IMR-90 (cell line): ENCODE results near the gene NELL1. TPM values are rescaled to one million over a fixed set of nuclear protein-coding genes. Genes with fewer than 3 reads are reported as not detected.

ENCODE experiments used
- ATAC-seq: fragments of 200-7000 bp; cut with Tn5 transposase; 2 replicates; pipeline ENCODE4 v1.9.1; 2020; ENCODE audit warnings: low read depth, mild to moderate bottlenecking, moderate library complexity
- BruUV-seq: library from RNA; stranded (reverse); fragments of 400-500 nt; replicated peaks from 2 replicates; lab custom pipeline; 2021; lab: Mats Ljungman, UMichigan
- CTCF ChIA-PET: fragments of 300-600 bp; formaldehyde crosslinking; extraction: SDS; loops from one replicate; lab custom pipeline; 2021; ENCODE audit warnings: antibody characterized with exemption; lab: Yijun Ruan, JAX
- POLR2A ChIA-PET: fragments of 300-600 bp; sonication (Branson Sonifier 250); formaldehyde crosslinking; loops from one replicate; lab custom pipeline; 2022; ENCODE audit warnings: antibody characterized with exemption; ENCODE audit not compliant: unreplicated experiment; lab: Charles Lee
- DNase-seq: peaks from one replicate; pipeline ENCODE4 v3.0.0; 2013
- H2AFZ ChIP-seq: replicated peaks from 2 replicates; pipeline ENCODE3; 2013; ENCODE audit warnings: low read length, mild to moderate bottlenecking; ENCODE audit not compliant: poor library complexity
- H2AK5ac ChIP-seq: 2 replicates; pipeline ENCODE4 v1.6.1; 2013; ENCODE audit warnings: low read depth, low read length, inconsistent platforms
- H2AK9ac ChIP-seq: replicated peaks from 2 replicates; pipeline ENCODE3; 2013; ENCODE audit warnings: mild to moderate bottlenecking, low read depth, low read length, moderate library complexity; ENCODE audit not compliant: poor library complexity
- H2BK120ac ChIP-seq: 2 replicates; pipeline ENCODE4 v1.6.1; 2013; ENCODE audit warnings: low read depth, low read length, inconsistent platforms
- H2BK15ac ChIP-seq: 3 replicates; pipeline ENCODE4 v1.6.1; 2013; ENCODE audit warnings: low read depth, low read length, inconsistent platforms
- H2BK20ac ChIP-seq: 2 replicates; pipeline ENCODE4 v1.6.1; 2013; ENCODE audit warnings: low read depth, mild to moderate bottlenecking, inconsistent platforms, low read length, moderate library complexity
- H2BK5ac ChIP-seq: 2 replicates; pipeline ENCODE4 v1.6.1; 2013; ENCODE audit warnings: mild to moderate bottlenecking, low read depth, low read length, inconsistent platforms; ENCODE audit not compliant: poor library complexity, severe bottlenecking
- H3K14ac ChIP-seq: replicated peaks from 2 replicates; pipeline ENCODE4 v1.6.1; 2013; ENCODE audit warnings: low read depth, low read length, inconsistent platforms
- H3K18ac ChIP-seq: 2 replicates; pipeline ENCODE4 v1.6.1; 2013; ENCODE audit warnings: low read depth, low read length, control low read depth
- H3K23ac ChIP-seq: 2 replicates; pipeline ENCODE4 v1.6.1; 2013; ENCODE audit warnings: low read depth, low read length, inconsistent platforms
- H3K27ac ChIP-seq: 2 replicates; pipeline ENCODE4 v1.5.1; 2013; ENCODE audit warnings: mild to moderate bottlenecking, control low read depth, low read length; ENCODE audit not compliant: insufficient read depth
- H3K27me3 ChIP-seq: 2 replicates; pipeline ENCODE4 v1.6.1; 2013; ENCODE audit warnings: low read length; ENCODE audit not compliant: control insufficient read depth, insufficient read depth
- H3K36me3 ChIP-seq: 2 replicates; pipeline ENCODE4 v1.6.1; 2013; ENCODE audit warnings: low read length, mixed read lengths; ENCODE audit not compliant: control insufficient read depth, insufficient read depth
- H3K4ac ChIP-seq: 2 replicates; pipeline ENCODE4 v1.6.1; 2013; ENCODE audit warnings: low read depth, low read length, inconsistent platforms
- H3K4me1 ChIP-seq: 2 replicates; pipeline ENCODE4 v1.6.1; 2013; ENCODE audit warnings: low read length, mixed read lengths; ENCODE audit not compliant: control insufficient read depth, insufficient read depth
- H3K4me2 ChIP-seq: 2 replicates; pipeline ENCODE4 v1.6.1; 2013; ENCODE audit warnings: low read depth, mild to moderate bottlenecking, control low read depth, low read length, moderate library complexity
- H3K4me3 ChIP-seq: 2 replicates; pipeline ENCODE4 v1.5.1; 2013; ENCODE audit warnings: low read depth, mild to moderate bottlenecking, control low read depth, low read length, moderate library complexity; ENCODE audit not compliant: insufficient read depth
- H3K56ac ChIP-seq: 2 replicates; pipeline ENCODE4 v1.6.1; 2013; ENCODE audit warnings: low read length, inconsistent platforms; ENCODE audit not compliant: insufficient read depth; ENCODE audit errors: extremely low read depth
- H3K79me1 ChIP-seq, 2 experiments: 2 replicates each; pipeline ENCODE4 v1.6.1; 2013; ENCODE audit warnings: low read length in 2 of 2, inconsistent platforms in 1 of 2, low read depth in 1 of 2
- H3K9ac ChIP-seq: 2 replicates; pipeline ENCODE4 v1.6.1; 2013; ENCODE audit warnings: low read depth, low read length, control low read depth
- H3K9me1 ChIP-seq: 2 replicates; pipeline ENCODE4 v1.6.1; 2013; ENCODE audit warnings: low read length, inconsistent platforms; ENCODE audit not compliant: insufficient read depth
- H3K9me3 ChIP-seq: 2 replicates; pipeline ENCODE4 v1.6.1; 2013; ENCODE audit warnings: low read length; ENCODE audit not compliant: control insufficient read depth, insufficient read depth
- H4K20me1 ChIP-seq: 2 replicates; pipeline ENCODE4 v1.6.1; 2013; ENCODE audit warnings: low read length, inconsistent platforms; ENCODE audit not compliant: insufficient read depth
- H4K5ac ChIP-seq: 2 replicates; pipeline ENCODE4 v1.6.1; 2013; ENCODE audit warnings: mild to moderate bottlenecking, low read depth, low read length, control low read depth
- H4K8ac ChIP-seq, 2 experiments: 2 replicates each; pipeline ENCODE4 v1.6.1; 2013; ENCODE audit warnings: low read depth in 2 of 2, low read length in 2 of 2, control low read depth in 1 of 2, inconsistent platforms in 1 of 2
- H4K91ac ChIP-seq: 2 replicates; pipeline ENCODE4 v1.6.1; 2013; ENCODE audit warnings: low read depth, low read length, inconsistent platforms; ENCODE audit not compliant: insufficient read depth
- CEBPB ChIP-seq: IDR thresholded peaks from 2 replicates; pipeline ENCODE4 v1.6.1; 2012; ENCODE audit warnings: low read depth, low read length, improper control_type of control experiment
- MAZ ChIP-seq: IDR thresholded peaks from 2 replicates; pipeline ENCODE4 v1.6.1; 2012; ENCODE audit warnings: low read depth, mild to moderate bottlenecking, low read length, improper control_type of control experiment, moderate library complexity, borderline replicate concordance
- MXI1 ChIP-seq: IDR thresholded peaks from 2 replicates; pipeline ENCODE4 v1.6.1; 2012; ENCODE audit warnings: low read depth, mild to moderate bottlenecking, low read length, moderate library complexity, borderline replicate concordance
- dilution Hi-C: fragments of 300-500 bp; cut with HindIII; formaldehyde crosslinking; loops from one replicate; pipeline ENCODE4 v1.14.3; 2018; ENCODE audit warnings: low sequenced_read_pairs; ENCODE audit not compliant: unreplicated experiment
- in situ Hi-C: fragments of 300-500 bp; cut with MboI; formaldehyde crosslinking; loops from 3 replicates; pipeline ENCODE4 v1.14.3; 2019; ENCODE audit warnings: low sequenced_read_pairs, inconsistent platforms, mixed read lengths
- intact Hi-C: fragments of 100-400 bp; cut with micrococcal nuclease; formaldehyde crosslinking; loops from 2 replicates; pipeline ENCODE4 v1.10.0; 2022
- polyA plus RNA-seq, 3 experiments: library from polyadenylated mRNA; depleted of rRNA; stranded (reverse); fragments of >200 nt; gene quantifications; 2 replicates each; pipeline ENCODE4 v1.2.3, GENCODE V29; 2012; ENCODE audit warnings: low replicate concordance in 1 of 3
- total RNA-seq: library from RNA; depleted of rRNA; stranded (reverse); fragments of >200 nt; gene quantifications from 2 replicates; pipeline ENCODE4 v1.2.3, GENCODE V29; 2012

NELL1 gene
- total and polyA plus RNA-seq, 2 of the 4 experiments (the other 2 are of a cell fraction) = not detected

DNA sequence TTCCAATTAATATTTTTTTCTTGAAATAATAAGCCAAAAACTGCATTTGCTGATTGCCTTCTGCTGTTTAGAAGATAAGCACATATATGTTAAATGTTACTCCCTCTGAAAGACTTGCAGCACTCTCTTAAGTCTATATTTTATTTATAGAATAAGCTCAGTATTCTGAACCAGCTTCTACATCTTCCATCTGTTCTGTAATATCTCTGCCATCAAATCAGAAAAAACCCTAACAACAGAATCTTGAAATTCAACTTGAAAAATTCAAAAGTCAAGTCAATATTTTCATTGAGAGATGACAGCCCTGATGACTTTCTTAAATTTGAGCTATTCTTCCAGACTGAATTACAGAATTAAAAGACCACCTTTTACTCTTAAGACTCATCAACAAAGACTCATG is 247.9 kb downstream of the NELL1 start:
- Histone ChIP-seq H3K23ac (no peak overlapping the region), H3K36me3 (no peaks in the 10 kb centered on the region), H4K8ac (no peak overlapping the region), H3K4ac (no peak overlapping the region), H3K27ac (no peak overlapping the region), H3K9ac (no peak overlapping the region), H4K20me1 (no peaks in the 10 kb centered on the region), H3K4me1 (no peaks in the 10 kb centered on the region), H3K14ac (no peak overlapping the region), H2AK9ac (no peak overlapping the region), H2AK5ac (no peak overlapping the region), H3K27me3 (no peaks in the 10 kb centered on the region), H2BK20ac (no peak overlapping the region), H3K4me3 (no peak overlapping the region), H4K91ac (no peak overlapping the region), H2BK15ac (no peak overlapping the region), H3K56ac (no peak overlapping the region), H2BK120ac (no peak overlapping the region), H3K9me3 (no peaks in the 10 kb centered on the region; the same call in 1 of the 2 replicates), H4K5ac (no peak overlapping the region), H3K18ac (no peak overlapping the region), H2AFZ (no peak overlapping the region), H2BK5ac (no peak overlapping the region), H3K79me1 (no peaks in the 10 kb centered on the region), H3K9me1 (no peaks in the 10 kb centered on the region), H3K4me2 (no peak overlapping the region)
- dilution Hi-C loops = no loop called here
- POLR2A ChIA-PET = no interaction called here
- no peak for DNase-seq
- no peak for ATAC-seq
- BruUV-seq = no TSS peak
- no peak for TF ChIP-seq MXI1
- TF ChIP-seq MAZ = no peak
- no peak for TF ChIP-seq CEBPB
- CTCF ChIA-PET = no interaction called here
- intact Hi-C loops = no loop called here
- in situ Hi-C loops = no loop called here
